HepG2 (cell line): ENCODE results near the gene ACOXL. TPM values are rescaled to one million over a fixed set of nuclear protein-coding genes. Genes with fewer than 3 reads are reported as not detected.
A peak's percentile ranks its signal among the peaks of the same experiment; 100 is the strongest.

Experiments used
- ATAC-seq: fragments of 200-7000 bp; cut with Tn5 transposase; 3 replicates; pipeline ENCODE4 v1.9.1; 2020; ENCODE audit warnings: mild to moderate bottlenecking, moderate library complexity
- BruUV-seq: library from RNA; stranded (reverse); fragments of 400-500 nt; replicated peaks from 2 replicates; lab custom pipeline; 2021; lab: Mats Ljungman, UMichigan
- CTCF ChIA-PET: fragments of 300-600 bp; formaldehyde crosslinking; extraction: SDS; loops from one replicate; lab custom pipeline; 2021; ENCODE audit warnings: low total read pairs, inconsistent platforms, low intra/inter-chr PET ratio; lab: Yijun Ruan, JAX
- POLR2A ChIA-PET: fragments of 350-600 bp; sonication (Branson Sonifier 250); formaldehyde crosslinking; loops from one replicate; lab custom pipeline; 2020; ENCODE audit warnings: antibody characterized with exemption, inconsistent platforms; lab: Yijun Ruan, JAX
- DNase-seq: peaks from one replicate; pipeline ENCODE4 v3.0.0-alpha.2; 2015; ENCODE audit warnings: low spot score
- FAIRE-seq: peaks from 3 replicates; lab custom pipeline; 2011; peaks lifted over from hg19 to GRCh38; lab: Jason Lieb, UNC
- H2AFZ ChIP-seq: one replicate; pipeline ENCODE4 v1.6.1; 2011; ENCODE audit warnings: low read length, inconsistent platforms
- H3K27ac ChIP-seq: fragments of 300-600 bp; 3 replicates; pipeline ENCODE4 v1.8.0; 2011; ENCODE audit warnings: mixed run types, mild to moderate bottlenecking, mixed read lengths, low read length, inconsistent platforms; ENCODE audit not compliant: insufficient read depth; ENCODE audit errors: extremely low read length
- H3K27me3 ChIP-seq, 2 experiments: fragments of 200-600 bp in 1 of 2; 2 replicates in 1 of 2; 3 replicates in 1 of 2; pipeline versions ENCODE4 v1.6.0 to v1.8.0; 2011; ENCODE audit warnings: low read length in 2 of 2, mild to moderate bottlenecking in 2 of 2, moderate library complexity in 2 of 2, inconsistent platforms in 1 of 2; ENCODE audit not compliant: insufficient read depth in 2 of 2, control insufficient read depth in 1 of 2
- H3K36me3 ChIP-seq, 2 experiments: fragments of 200-600 bp in 1 of 2; replicated peaks in 1 of 2; 2 replicates in 1 of 2; 3 replicates in 1 of 2; pipeline versions ENCODE4 v1.5.1 to v1.8.0; 2011; ENCODE audit warnings: low read length in 2 of 2, inconsistent platforms in 1 of 2; ENCODE audit not compliant: insufficient read depth in 2 of 2, control insufficient read depth in 1 of 2
- H3K4me1 ChIP-seq: 2 replicates; pipeline ENCODE4 v1.5.1; 2012; ENCODE audit warnings: low read length, inconsistent platforms; ENCODE audit not compliant: insufficient read depth
- H3K4me2 ChIP-seq: 2 replicates; pipeline ENCODE4 v1.6.0; 2011; ENCODE audit warnings: low read depth, low read length, inconsistent platforms
- H3K4me3 ChIP-seq, 3 experiments: fragments of 200-600 bp in 1 of 3; sonication (generic), shearing (Covaris generic) in 1 of 3; replicated peaks in 1 of 3; 2 replicates each; pipeline ENCODE4 v1.5.1; 2011 to 2016; ENCODE audit warnings: low read length in 3 of 3, inconsistent platforms in 2 of 3, low read depth in 2 of 3, mild to moderate bottlenecking in 2 of 3, control low read depth in 1 of 3, mixed read lengths in 1 of 3; ENCODE audit not compliant: insufficient read depth in 1 of 3
- H3K79me2 ChIP-seq: one replicate; pipeline ENCODE4 v1.6.1; 2011; ENCODE audit warnings: low read length, inconsistent platforms; ENCODE audit not compliant: insufficient read depth
- H3K9ac ChIP-seq: 2 replicates; pipeline ENCODE4 v1.6.0; 2011; ENCODE audit warnings: mild to moderate bottlenecking, low read depth, low read length, inconsistent platforms; ENCODE audit not compliant: insufficient read depth
- H3K9me3 ChIP-seq: 2 replicates; pipeline ENCODE4 v1.5.1; 2012; ENCODE audit warnings: mild to moderate bottlenecking, low read length
- H4K20me1 ChIP-seq: 2 replicates; pipeline ENCODE4 v1.6.0; 2011; ENCODE audit warnings: inconsistent platforms, mild to moderate bottlenecking, low read length, moderate library complexity; ENCODE audit not compliant: insufficient read depth
- EED ChIP-seq: sonication (generic); formaldehyde crosslinking; IDR thresholded peaks from 2 replicates; pipeline ENCODE4 v1.5.0; 2020; ENCODE audit warnings: mild to moderate bottlenecking, missing genetic modification reagents
- KLF9 ChIP-seq: IDR thresholded peaks from 2 replicates; pipeline ENCODE4 v1.6.1; 2016; ENCODE audit warnings: low read depth
- MATR3 ChIP-seq: sonication (generic); formaldehyde crosslinking; IDR thresholded peaks from 2 replicates; pipeline ENCODE4 v1.4.0; 2020; ENCODE audit warnings: missing genetic modification reagents
- NCOA5 ChIP-seq: sonication (generic); formaldehyde crosslinking; IDR thresholded peaks from 2 replicates; pipeline ENCODE4 v1.4.0; 2020; ENCODE audit warnings: missing genetic modification reagents
- PHF21A ChIP-seq: sonication (generic); formaldehyde crosslinking; IDR thresholded peaks from 2 replicates; pipeline ENCODE4 v1.5.0; 2020; ENCODE audit warnings: mild to moderate bottlenecking, missing genetic modification reagents
- TGIF2 ChIP-seq: IDR thresholded peaks from 2 replicates; pipeline ENCODE4 v1.6.1; 2016; ENCODE audit warnings: control low read depth, missing compliant biosample characterization
- ZNF782 ChIP-seq: sonication (generic); formaldehyde crosslinking; IDR thresholded peaks from 2 replicates; pipeline ENCODE4 v1.4.0; 2020; ENCODE audit warnings: missing genetic modification reagents, mild to moderate bottlenecking, borderline replicate concordance
- WGBS: methylation state at CpG from one replicate; pipeline ENCODE4 v1.1.6; 2017; ENCODE audit warnings: low lambda C conversion rate; 5-methylcytosine and 5-hydroxymethylcytosine counted together
- in situ Hi-C: cut with HindIII; loops from 2 replicates; pipeline ENCODE4 v1.10.0; 2017; ENCODE audit warnings: low pct_unique_long_range_greater_than_20kb; ENCODE audit not compliant: extremely low pct_ligation_motif_present
- intact Hi-C: fragments of 100-400 bp; cut with micrococcal nuclease; formaldehyde crosslinking; loops from one replicate; pipeline ENCODE4 v1.10.0; 2022; ENCODE audit not compliant: unreplicated experiment
- polyA plus RNA-seq, 8 experiments: library from polyadenylated mRNA; depleted of rRNA in 3 of 8; stranded (reverse) in 7 of 8; unstranded in 1 of 8; fragments of >200 nt; fragmentation: Illumina TruSeq in 4 of 8; extraction: Trizol in 4 of 8; gene quantifications; 2 replicates each; pipeline versions ENCODE4 v1.2.1 to v1.2.3, GENCODE V29; 2011 to 2016; ENCODE audit warnings: low read depth in 4 of 8, missing spikeins in 1 of 8, mixed read lengths in 1 of 8; ENCODE audit not compliant: insufficient read depth in 1 of 8
- total RNA-seq, 5 experiments: library from RNA; depleted of rRNA; stranded (reverse); fragments of >200 nt; fragmentation: Illumina TruSeq; extraction: Trizol; gene quantifications; 2 replicates each; pipeline ENCODE4 v1.2.3, GENCODE V29; 2016; ENCODE audit warnings: low read depth in 1 of 5
- TF ChIP-seq, protein P1 (sequence below): sonication (generic); formaldehyde crosslinking; IDR thresholded peaks from 2 replicates; pipeline ENCODE4 v1.4.0; 2020; ENCODE audit warnings: missing genetic modification reagents
- TF ChIP-seq, protein P2 (sequence below): sonication (generic); formaldehyde crosslinking; IDR thresholded peaks from 2 replicates; pipeline ENCODE4 v1.4.0; 2020; ENCODE audit warnings: mild to moderate bottlenecking, missing genetic modification reagents
- TF ChIP-seq, protein P3 (sequence below): sonication (generic); formaldehyde crosslinking; IDR thresholded peaks from 2 replicates; pipeline ENCODE4 v1.5.0; 2020; ENCODE audit warnings: mild to moderate bottlenecking, low read depth, missing genetic modification reagents, borderline replicate concordance
- TF ChIP-seq, protein P4 (sequence below): sonication (generic); formaldehyde crosslinking; IDR thresholded peaks from 2 replicates; pipeline ENCODE4 v1.4.0; 2020; ENCODE audit warnings: missing genetic modification reagents

ACOXL gene
- total and polyA plus RNA-seq, 2 of the 13 experiments (the other 11 are each of a cell fraction or from before 2014, with no cell fraction given) = not detected

DNA sequence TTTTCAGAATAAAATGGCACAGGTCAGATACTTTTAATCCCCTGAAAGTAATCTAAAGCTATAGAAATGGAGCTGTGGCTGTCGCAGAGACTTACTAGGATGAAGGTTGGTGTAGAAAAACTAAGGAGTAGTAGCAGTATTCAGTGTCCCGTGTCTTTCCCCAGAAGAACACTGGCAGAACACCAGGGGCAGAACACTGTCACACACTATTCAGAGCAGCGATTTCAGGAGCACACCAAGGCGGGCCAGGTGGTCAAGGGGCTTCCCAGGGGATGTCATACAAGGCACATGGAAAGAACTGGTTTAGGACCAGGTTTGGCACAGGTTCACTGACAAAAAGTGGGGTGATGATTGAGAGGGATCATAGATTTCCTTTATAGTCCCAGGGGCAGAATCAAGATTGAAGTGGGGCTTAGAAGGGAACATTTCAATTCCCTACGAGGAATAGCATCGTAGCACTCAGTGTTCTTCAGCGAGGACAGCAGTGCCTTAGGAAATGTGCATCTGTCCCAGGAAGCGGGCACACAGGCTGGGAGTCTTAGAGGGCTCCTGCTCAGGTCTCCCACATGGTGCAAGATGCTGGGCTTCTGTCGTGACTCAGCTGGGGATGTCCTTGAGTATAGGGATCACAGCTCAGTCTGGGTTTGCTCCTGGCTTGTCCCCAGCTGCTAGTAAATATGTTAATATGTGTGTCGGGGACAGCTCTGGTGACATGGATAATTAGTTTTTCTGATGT, 410.9 kb downstream of the ACOXL start:
- Histone ChIP-seq H3K27ac (no peak overlapping the region), H3K27me3 (no peaks in the 10 kb centered on the region), H3K9me3 (no peaks in the 10 kb centered on the region), H3K4me2 (no peak overlapping the region), H3K4me1 (peaks cover 9% of the 10 kb centered on the region; the same call in 1 of the 2 replicates), H3K9ac (no peak overlapping the region), H2AFZ (no peak overlapping the region), H3K4me3 (no peak overlapping the region), H3K79me2 (peaks cover 28% of the 10 kb centered on the region), H4K20me1 (no peaks in the 10 kb centered on the region), H3K36me3 (peaks cover 15 to 73% of the 10 kb centered on the region in 2 experiments)
- ATAC-seq (peak; percentile 24; the same call in 2 of the 3 replicates), DNase-seq (no peak), FAIRE-seq (no peak)
- ChIA-PET CTCF (no interaction called here), POLR2A (interaction anchor here (1.9 kb wide), 1 partner anchor 12 kb away, joined by 4 read pairs; no protein-coding TSS in a partner anchor)
- intact Hi-C loops = no loop called here
- in situ Hi-C loops = no loop called here
- WGBS = 98% methylated on average over 10 of the region's 10 CpGs
- BruUV-seq = no TSS peak
- TF ChIP-seq, protein P1, sequence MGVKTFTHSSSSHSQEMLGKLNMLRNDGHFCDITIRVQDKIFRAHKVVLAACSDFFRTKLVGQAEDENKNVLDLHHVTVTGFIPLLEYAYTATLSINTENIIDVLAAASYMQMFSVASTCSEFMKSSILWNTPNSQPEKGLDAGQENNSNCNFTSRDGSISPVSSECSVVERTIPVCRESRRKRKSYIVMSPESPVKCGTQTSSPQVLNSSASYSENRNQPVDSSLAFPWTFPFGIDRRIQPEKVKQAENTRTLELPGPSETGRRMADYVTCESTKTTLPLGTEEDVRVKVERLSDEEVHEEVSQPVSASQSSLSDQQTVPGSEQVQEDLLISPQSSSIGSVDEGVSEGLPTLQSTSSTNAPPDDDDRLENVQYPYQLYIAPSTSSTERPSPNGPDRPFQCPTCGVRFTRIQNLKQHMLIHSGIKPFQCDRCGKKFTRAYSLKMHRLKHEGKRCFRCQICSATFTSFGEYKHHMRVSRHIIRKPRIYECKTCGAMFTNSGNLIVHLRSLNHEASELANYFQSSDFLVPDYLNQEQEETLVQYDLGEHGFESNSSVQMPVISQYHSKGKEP (CRISPR knock-in tag) = no peak
- no peak for TF ChIP-seq NCOA5 (CRISPR knock-in tag)
- no peak for TF ChIP-seq KLF9
- TF ChIP-seq, protein P2, sequence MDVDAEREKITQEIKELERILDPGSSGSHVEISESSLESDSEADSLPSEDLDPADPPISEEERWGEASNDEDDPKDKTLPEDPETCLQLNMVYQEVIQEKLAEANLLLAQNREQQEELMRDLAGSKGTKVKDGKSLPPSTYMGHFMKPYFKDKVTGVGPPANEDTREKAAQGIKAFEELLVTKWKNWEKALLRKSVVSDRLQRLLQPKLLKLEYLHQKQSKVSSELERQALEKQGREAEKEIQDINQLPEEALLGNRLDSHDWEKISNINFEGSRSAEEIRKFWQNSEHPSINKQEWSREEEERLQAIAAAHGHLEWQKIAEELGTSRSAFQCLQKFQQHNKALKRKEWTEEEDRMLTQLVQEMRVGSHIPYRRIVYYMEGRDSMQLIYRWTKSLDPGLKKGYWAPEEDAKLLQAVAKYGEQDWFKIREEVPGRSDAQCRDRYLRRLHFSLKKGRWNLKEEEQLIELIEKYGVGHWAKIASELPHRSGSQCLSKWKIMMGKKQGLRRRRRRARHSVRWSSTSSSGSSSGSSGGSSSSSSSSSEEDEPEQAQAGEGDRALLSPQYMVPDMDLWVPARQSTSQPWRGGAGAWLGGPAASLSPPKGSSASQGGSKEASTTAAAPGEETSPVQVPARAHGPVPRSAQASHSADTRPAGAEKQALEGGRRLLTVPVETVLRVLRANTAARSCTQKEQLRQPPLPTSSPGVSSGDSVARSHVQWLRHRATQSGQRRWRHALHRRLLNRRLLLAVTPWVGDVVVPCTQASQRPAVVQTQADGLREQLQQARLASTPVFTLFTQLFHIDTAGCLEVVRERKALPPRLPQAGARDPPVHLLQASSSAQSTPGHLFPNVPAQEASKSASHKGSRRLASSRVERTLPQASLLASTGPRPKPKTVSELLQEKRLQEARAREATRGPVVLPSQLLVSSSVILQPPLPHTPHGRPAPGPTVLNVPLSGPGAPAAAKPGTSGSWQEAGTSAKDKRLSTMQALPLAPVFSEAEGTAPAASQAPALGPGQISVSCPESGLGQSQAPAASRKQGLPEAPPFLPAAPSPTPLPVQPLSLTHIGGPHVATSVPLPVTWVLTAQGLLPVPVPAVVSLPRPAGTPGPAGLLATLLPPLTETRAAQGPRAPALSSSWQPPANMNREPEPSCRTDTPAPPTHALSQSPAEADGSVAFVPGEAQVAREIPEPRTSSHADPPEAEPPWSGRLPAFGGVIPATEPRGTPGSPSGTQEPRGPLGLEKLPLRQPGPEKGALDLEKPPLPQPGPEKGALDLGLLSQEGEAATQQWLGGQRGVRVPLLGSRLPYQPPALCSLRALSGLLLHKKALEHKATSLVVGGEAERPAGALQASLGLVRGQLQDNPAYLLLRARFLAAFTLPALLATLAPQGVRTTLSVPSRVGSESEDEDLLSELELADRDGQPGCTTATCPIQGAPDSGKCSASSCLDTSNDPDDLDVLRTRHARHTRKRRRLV (CRISPR knock-in tag) = no peak
- TF ChIP-seq ZNF782 = no peak
- TF ChIP-seq PHF21A (CRISPR knock-in tag) = no peak
- TF ChIP-seq TGIF2 (CRISPR knock-in tag) = no peak
- no peak for TF ChIP-seq EED (CRISPR knock-in tag)
- TF ChIP-seq MATR3 (CRISPR knock-in tag) = no peak
- TF ChIP-seq, protein P3, sequence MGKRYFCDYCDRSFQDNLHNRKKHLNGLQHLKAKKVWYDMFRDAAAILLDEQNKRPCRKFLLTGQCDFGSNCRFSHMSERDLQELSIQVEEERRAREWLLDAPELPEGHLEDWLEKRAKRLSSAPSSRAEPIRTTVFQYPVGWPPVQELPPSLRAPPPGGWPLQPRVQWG (CRISPR knock-in tag) = no peak
- TF ChIP-seq, protein P4, sequence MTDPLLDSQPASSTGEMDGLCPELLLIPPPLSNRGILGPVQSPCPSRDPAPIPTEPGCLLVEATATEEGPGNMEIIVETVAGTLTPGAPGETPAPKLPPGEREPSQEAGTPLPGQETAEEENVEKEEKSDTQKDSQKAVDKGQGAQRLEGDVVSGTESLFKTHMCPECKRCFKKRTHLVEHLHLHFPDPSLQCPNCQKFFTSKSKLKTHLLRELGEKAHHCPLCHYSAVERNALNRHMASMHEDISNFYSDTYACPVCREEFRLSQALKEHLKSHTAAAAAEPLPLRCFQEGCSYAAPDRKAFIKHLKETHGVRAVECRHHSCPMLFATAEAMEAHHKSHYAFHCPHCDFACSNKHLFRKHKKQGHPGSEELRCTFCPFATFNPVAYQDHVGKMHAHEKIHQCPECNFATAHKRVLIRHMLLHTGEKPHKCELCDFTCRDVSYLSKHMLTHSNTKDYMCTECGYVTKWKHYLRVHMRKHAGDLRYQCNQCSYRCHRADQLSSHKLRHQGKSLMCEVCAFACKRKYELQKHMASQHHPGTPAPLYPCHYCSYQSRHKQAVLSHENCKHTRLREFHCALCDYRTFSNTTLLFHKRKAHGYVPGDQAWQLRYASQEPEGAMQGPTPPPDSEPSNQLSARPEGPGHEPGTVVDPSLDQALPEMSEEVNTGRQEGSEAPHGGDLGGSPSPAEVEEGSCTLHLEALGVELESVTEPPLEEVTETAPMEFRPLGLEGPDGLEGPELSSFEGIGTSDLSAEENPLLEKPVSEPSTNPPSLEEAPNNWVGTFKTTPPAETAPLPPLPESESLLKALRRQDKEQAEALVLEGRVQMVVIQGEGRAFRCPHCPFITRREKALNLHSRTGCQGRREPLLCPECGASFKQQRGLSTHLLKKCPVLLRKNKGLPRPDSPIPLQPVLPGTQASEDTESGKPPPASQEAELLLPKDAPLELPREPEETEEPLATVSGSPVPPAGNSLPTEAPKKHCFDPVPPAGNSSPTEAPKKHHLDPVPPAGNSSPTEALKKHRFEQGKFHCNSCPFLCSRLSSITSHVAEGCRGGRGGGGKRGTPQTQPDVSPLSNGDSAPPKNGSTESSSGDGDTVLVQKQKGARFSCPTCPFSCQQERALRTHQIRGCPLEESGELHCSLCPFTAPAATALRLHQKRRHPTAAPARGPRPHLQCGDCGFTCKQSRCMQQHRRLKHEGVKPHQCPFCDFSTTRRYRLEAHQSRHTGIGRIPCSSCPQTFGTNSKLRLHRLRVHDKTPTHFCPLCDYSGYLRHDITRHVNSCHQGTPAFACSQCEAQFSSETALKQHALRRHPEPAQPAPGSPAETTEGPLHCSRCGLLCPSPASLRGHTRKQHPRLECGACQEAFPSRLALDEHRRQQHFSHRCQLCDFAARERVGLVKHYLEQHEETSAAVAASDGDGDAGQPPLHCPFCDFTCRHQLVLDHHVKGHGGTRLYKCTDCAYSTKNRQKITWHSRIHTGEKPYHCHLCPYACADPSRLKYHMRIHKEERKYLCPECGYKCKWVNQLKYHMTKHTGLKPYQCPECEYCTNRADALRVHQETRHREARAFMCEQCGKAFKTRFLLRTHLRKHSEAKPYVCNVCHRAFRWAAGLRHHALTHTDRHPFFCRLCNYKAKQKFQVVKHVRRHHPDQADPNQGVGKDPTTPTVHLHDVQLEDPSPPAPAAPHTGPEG (CRISPR knock-in tag) = no peak
